ENCODE results near the gene COA6. TPM values are rescaled to one million over a fixed set of nuclear protein-coding genes. Genes with fewer than 3 reads are reported as not detected.
"Not testable (repeated sequence)": the region's sequence is repeated elsewhere in the genome, so short reads cannot be mapped to it uniquely, and the experiment has no call there.

The COA6 gene
- total and polyA plus RNA-seq, 4 donors = 14.9 to 38.0 (median 29.5) TPM

DNA sequence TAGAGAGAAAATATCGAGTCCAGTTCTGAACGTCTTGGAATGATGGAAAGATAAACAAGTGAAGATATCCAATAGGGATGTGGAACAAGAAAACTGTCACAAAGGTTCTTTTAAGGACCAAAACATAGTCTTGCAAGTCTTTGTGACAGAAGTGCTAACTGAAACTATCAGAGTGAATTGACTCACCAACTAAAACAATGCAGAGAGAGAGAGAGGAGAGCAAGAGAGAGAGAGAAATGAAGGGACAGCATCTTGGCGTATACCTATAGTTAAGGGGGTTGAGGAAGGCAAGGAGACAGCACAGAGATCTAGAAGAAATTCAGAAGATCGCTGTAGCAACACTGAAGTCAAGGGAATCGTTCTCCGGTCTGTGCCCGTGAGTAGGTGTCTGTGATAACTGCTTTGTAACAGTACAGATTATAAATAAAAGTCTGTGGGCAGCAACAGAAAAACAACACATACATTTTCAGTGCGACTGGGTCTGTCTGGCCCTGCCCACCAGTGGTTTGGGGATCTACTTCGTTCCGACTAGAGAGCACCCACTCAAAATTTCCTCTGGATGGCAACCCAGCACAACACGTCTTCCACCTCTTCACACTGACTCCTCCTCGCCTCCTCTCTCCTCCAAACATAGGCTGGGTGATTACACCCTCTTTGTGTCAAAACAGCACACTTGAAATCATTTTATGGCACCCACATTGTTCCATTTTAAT, 4.8 kb upstream of the COA6 start:
- Histone ChIP-seq H3K27me3 (ENCODE audit: control insufficient read depth, insufficient read depth, low read length) (no peaks in the 10 kb centered on the region), H3K36me3 (ENCODE audit: control insufficient read depth, insufficient read depth, low read length) (no peaks in the 10 kb centered on the region), H3K9me3 (ENCODE audit: control insufficient read depth, insufficient read depth, low read length) (no peaks in the 10 kb centered on the region), H3K4me1 (ENCODE audit: control insufficient read depth, insufficient read depth, low read length) (no peaks in the 10 kb centered on the region), H3K27ac (ENCODE audit: low read depth, low read length) (no peak overlapping the region), H3K4me3 (ENCODE audit: low read depth, low read length) (no peak overlapping the region)
- no peak for DNase-seq (ENCODE audit: low read depth in 4 of 6, low spot score in 6 of 6)
- WGBS (ENCODE audit: insufficient coverage) = 85% methylated on average over 9 of the region's 12 CpGs

DNA sequence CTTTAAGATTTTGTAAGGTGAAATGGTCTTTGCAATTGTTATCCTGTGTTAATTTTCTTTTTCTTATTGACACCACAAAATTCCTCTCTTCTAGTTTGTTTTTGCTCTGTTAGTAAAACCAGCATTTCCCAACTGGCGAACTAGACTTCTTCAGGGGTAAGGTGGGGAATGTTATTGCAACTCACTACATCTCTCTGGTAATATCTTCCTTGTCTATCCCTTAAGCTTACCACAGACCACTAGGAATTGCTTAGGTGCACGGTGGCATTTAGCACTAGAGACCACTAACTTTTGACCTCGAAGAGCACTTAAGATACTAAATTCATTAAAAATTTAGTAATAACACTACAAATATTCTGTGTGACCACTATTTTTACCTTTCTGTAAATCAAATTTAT, 4.2 kb upstream of the COA6 start:
- Histone ChIP-seq H3K36me3 (ENCODE audit: control insufficient read depth, insufficient read depth, low read length) (no peaks in the 10 kb centered on the region), H3K27ac (ENCODE audit: low read depth, low read length) (no peak overlapping the region), H3K9me3 (ENCODE audit: control insufficient read depth, insufficient read depth, low read length) (no peaks in the 10 kb centered on the region), H3K4me3 (ENCODE audit: low read depth, low read length) (no peak overlapping the region), H3K4me1 (ENCODE audit: control insufficient read depth, insufficient read depth, low read length) (no peaks in the 10 kb centered on the region), H3K27me3 (ENCODE audit: control insufficient read depth, insufficient read depth, low read length) (no peaks in the 10 kb centered on the region)
- no CpG with 5 or more reads among the region's 3 CpGs for WGBS (ENCODE audit: insufficient coverage)
- DNase-seq (ENCODE audit: low read depth in 4 of 6, low spot score in 6 of 6) = no peak

DNA sequence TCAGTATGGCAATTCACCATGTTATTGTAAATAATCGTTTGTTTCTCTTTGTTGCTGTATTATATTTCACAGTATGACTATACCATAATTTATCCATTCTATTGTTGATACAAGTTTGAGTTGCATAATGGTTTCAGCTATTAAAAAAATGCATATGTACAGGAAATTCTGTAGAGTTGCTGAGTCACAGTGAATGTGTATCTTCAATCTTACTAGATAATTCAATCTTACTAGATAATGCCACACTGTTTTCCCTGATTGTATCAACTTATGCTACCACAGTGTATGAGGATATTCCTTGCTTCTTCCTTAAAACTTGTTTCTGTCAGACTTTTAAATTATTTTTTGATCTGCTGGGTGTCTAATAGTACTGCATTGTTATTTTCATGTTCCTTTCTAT, 3.5 kb upstream of the COA6 start:
- Histone ChIP-seq H3K9me3 (ENCODE audit: control insufficient read depth, insufficient read depth, low read length) (no peaks in the 10 kb centered on the region), H3K27ac (ENCODE audit: low read depth, low read length) (no peak overlapping the region), H3K4me1 (ENCODE audit: control insufficient read depth, insufficient read depth, low read length) (no peaks in the 10 kb centered on the region), H3K4me3 (ENCODE audit: low read depth, low read length) (no peak overlapping the region), H3K27me3 (ENCODE audit: control insufficient read depth, insufficient read depth, low read length) (no peaks in the 10 kb centered on the region), H3K36me3 (ENCODE audit: control insufficient read depth, insufficient read depth, low read length) (no peaks in the 10 kb centered on the region)
- WGBS (ENCODE audit: insufficient coverage) = no CpG with 5 or more reads among the region's 1 CpG
- no peak for DNase-seq (ENCODE audit: low read depth in 4 of 6, low spot score in 6 of 6)

DNA sequence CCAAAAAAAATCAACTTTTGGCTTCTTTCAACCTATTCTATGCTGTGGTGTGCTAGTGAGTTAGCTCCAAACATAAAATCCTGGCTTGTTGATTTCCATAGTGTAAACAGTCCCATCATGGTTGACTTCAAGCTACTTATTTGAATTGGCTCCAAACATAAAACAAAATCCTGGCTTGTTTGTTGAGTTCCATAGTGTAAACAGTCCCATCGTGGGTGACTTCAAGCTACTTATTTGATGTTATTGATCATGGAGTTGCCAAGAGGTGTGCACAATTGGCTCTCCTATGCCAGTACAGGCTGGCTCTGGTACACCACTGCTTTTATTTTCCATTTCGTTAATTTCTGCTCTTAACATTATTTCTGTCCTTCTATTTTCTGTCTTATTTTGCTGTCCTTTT, 1.8 kb upstream of the COA6 start:
- H3K4me1 ChIP-seq (ENCODE audit: control insufficient read depth, insufficient read depth, low read length) = no peaks in the 10 kb centered on the region
- peaks cover 12% of the 10 kb centered on the region for H3K36me3 ChIP-seq (ENCODE audit: control insufficient read depth, insufficient read depth, low read length)
- no peaks in the 10 kb centered on the region for H3K9me3 ChIP-seq (ENCODE audit: control insufficient read depth, insufficient read depth, low read length)
- H3K27me3 ChIP-seq (ENCODE audit: control insufficient read depth, insufficient read depth, low read length) = no peaks in the 10 kb centered on the region
- no peak overlapping the region for H3K27ac ChIP-seq (ENCODE audit: low read depth, low read length)
- H3K4me3 ChIP-seq (ENCODE audit: low read depth, low read length) = no peak overlapping the region
- WGBS (ENCODE audit: insufficient coverage) = 75% methylated on average over 1 of the region's 2 CpGs
- no peak for DNase-seq (ENCODE audit: low read depth in 4 of 6, low spot score in 6 of 6)

GRCh38 chr1:234372011-234372757, 1.1 kb upstream of the COA6 start:
- H3K4me1 ChIP-seq (ENCODE audit: control insufficient read depth, insufficient read depth, low read length) = no peaks in the 10 kb centered on the region
- H3K27me3 ChIP-seq (ENCODE audit: control insufficient read depth, insufficient read depth, low read length) = no peaks in the 10 kb centered on the region
- no CpG with 5 or more reads among the region's 9 CpGs for WGBS (ENCODE audit: insufficient coverage)
- peak in 1 of 6 donors; percentile 12 for DNase-seq (ENCODE audit: low read depth in 4 of 6, low spot score in 6 of 6)
- H3K4me3 ChIP-seq (ENCODE audit: low read depth, low read length) = peak overlapping the region; percentile 74
- no peak overlapping the region for H3K27ac ChIP-seq (ENCODE audit: low read depth, low read length)
- peaks cover 19% of the 10 kb centered on the region for H3K36me3 ChIP-seq (ENCODE audit: control insufficient read depth, insufficient read depth, low read length)
- no peaks in the 10 kb centered on the region for H3K9me3 ChIP-seq (ENCODE audit: control insufficient read depth, insufficient read depth, low read length)

DNA sequence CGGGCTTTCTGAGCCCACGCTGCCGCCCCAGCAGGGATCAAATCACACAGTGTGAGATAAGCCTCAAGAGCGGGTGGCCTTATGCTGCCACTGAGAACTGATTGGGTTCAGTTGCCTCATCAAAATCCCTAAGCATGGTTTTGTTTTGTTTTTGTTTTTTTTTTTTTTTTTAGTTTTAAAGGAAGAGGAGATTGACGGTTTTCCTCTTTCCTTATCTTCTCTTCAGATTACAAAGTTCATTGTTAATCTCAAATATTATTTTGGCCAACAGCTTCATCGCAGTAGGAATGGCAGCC, 651 bp downstream of the COA6 start:
- Histone ChIP-seq H3K27ac (ENCODE audit: low read depth, low read length) (peak overlapping the region; percentile 98), H3K4me1 (ENCODE audit: control insufficient read depth, insufficient read depth, low read length) (no peaks in the 10 kb centered on the region), H3K36me3 (ENCODE audit: control insufficient read depth, insufficient read depth, low read length) (peaks cover 31% of the 10 kb centered on the region), H3K4me3 (ENCODE audit: low read depth, low read length) (peak overlapping the region; percentile 74), H3K27me3 (ENCODE audit: control insufficient read depth, insufficient read depth, low read length) (no peaks in the 10 kb centered on the region), H3K9me3 (ENCODE audit: control insufficient read depth, insufficient read depth, low read length) (no peaks in the 10 kb centered on the region)
- no peak for DNase-seq (ENCODE audit: low read depth in 4 of 6, low spot score in 6 of 6)
- WGBS (ENCODE audit: insufficient coverage) = 0% methylated on average over 3 of the region's 6 CpGs

DNA sequence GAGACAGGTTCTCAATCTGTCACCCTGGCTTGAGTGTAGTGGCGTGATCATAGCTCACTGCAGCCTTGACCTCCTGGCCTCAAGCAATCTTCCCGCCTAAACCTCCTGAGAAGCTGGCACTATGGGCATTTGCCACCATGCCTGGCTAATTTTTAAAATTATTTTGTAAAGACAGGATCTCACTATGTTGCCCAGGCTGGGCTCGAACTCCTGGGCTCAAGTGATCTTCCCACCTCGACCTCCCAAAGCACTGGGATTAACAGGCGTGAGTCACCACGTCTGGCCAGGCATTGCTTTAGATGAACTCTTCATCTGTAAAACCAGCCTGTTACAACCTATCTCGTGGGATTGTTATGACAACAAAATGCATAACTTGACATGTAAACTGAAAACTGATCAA, 2.4 kb downstream of the COA6 start:
- Histone ChIP-seq H3K27me3 (ENCODE audit: control insufficient read depth, insufficient read depth, low read length) (no peaks in the 10 kb centered on the region), H3K4me1 (ENCODE audit: control insufficient read depth, insufficient read depth, low read length) (no peaks in the 10 kb centered on the region), H3K9me3 (ENCODE audit: control insufficient read depth, insufficient read depth, low read length) (no peaks in the 10 kb centered on the region), H3K27ac (ENCODE audit: low read depth, low read length) (no peak overlapping the region), H3K4me3 (ENCODE audit: low read depth, low read length) (no peak overlapping the region), H3K36me3 (ENCODE audit: control insufficient read depth, insufficient read depth, low read length) (peaks cover 36% of the 10 kb centered on the region)
- 92% methylated on average over 6 of the region's 7 CpGs for WGBS (ENCODE audit: insufficient coverage)
- no peak for DNase-seq (ENCODE audit: low read depth in 4 of 6, low spot score in 6 of 6)

GRCh38 chr1:234379591-234380109, 6.4 kb downstream of the COA6 start:
- not testable (repeated sequence) for H3K4me3 ChIP-seq (ENCODE audit: low read depth, low read length); H3K27ac ChIP-seq (ENCODE audit: low read depth, low read length); H3K4me1 ChIP-seq (ENCODE audit: control insufficient read depth, insufficient read depth, low read length); H3K27me3 ChIP-seq (ENCODE audit: control insufficient read depth, insufficient read depth, low read length); H3K9me3 ChIP-seq (ENCODE audit: control insufficient read depth, insufficient read depth, low read length); DNase-seq (ENCODE audit: low read depth in 4 of 6, low spot score in 6 of 6)
- WGBS (ENCODE audit: insufficient coverage) = 100% methylated on average over 1 of the region's 5 CpGs
- peaks cover 40% of the 10 kb centered on the region for H3K36me3 ChIP-seq (ENCODE audit: control insufficient read depth, insufficient read depth, low read length)

GRCh38 chr1:234381699-234382555, 8.7 kb downstream of the COA6 start:
- Histone ChIP-seq H3K27me3 (ENCODE audit: control insufficient read depth, insufficient read depth, low read length) (no peaks in the 10 kb centered on the region), H3K27ac (ENCODE audit: low read depth, low read length) (no peak overlapping the region), H3K9me3 (ENCODE audit: control insufficient read depth, insufficient read depth, low read length) (no peaks in the 10 kb centered on the region), H3K36me3 (ENCODE audit: control insufficient read depth, insufficient read depth, low read length) (peaks cover 24% of the 10 kb centered on the region), H3K4me3 (ENCODE audit: low read depth, low read length) (no peak overlapping the region), H3K4me1 (ENCODE audit: control insufficient read depth, insufficient read depth, low read length) (no peaks in the 10 kb centered on the region)
- no peak for DNase-seq (ENCODE audit: low read depth in 4 of 6, low spot score in 6 of 6)
- 93% methylated on average over 4 of the region's 10 CpGs for WGBS (ENCODE audit: insufficient coverage)
